HTR-8/SVneo (cell line): ENCODE data around the gene ITGB7.

Experiments used
- DNase-seq: peaks from one replicate; pipeline ENCODE4 v3.0.0; 2011; ENCODE audit warnings: low spot score, mixed read lengths; ENCODE audit not compliant: insufficient read length
- FAIRE-seq: peaks from 2 replicates; lab custom pipeline; 2011; peaks lifted over from hg19 to GRCh38; lab: Jason Lieb, UNC

Gene ITGB7

GRCh38 chr12:53201177-53201541 lies 5.9 kb downstream of the ITGB7 start:
- DNase-seq = no peak
- no peak for FAIRE-seq

- DNase-seq = no peak
- no peak for FAIRE-seq
These were observed 6.4 kb downstream of the ITGB7 start for GRCh38 chr12:53200458-53201176.

DNA sequence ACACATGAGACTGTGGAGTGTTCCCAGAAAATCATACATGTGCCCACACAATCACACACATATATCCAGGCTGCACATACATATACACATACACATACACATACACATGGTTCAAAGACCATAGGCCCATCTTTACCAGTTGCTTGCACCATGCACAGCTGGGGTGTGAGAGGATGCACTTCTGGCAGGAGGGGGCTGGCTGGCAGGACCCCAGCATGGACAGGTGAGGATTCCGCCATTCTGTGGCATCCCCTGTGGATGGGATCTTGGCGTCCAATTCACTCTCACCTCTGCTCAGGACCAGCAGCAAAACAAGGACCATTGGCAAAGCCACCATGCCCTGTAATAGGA lies 7.0 kb downstream of the ITGB7 start:
- no peak for DNase-seq
- FAIRE-seq = no peak

GRCh38 chr12:53199700-53200099 lies 7.4 kb downstream of the ITGB7 start:
- no peak for DNase-seq
- no peak for FAIRE-seq

DNA sequence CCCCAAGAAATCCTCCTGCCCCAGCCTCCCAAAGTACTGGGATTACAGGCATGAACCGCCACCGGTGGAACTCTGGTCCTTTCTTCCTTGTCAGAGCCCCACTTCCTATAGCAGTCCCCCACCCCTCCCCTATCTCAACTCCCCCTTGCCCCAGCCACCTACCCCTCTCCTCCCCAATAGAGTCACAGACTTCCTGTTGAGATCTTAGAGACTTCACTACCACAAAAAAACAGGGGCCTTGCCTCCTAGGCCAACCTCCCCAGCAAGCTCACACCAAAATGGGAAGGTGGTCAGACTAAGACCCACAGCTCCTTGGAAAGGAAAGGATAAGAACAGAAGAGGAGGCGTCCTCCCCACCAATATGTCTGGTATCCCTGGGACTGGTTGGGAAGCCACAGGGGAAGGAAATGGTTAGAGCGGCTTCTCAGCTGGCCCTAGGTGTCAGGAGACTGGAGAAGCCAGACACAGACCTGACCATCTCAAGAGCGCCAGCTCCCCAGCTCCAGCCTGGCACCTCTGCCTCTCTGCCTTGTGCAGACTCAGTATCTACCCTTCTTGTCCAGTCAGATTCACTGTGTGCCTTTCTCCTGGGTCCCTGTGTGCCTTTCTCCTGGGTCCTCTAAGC lies 8.5 kb downstream of the ITGB7 start:
- FAIRE-seq (no peak), DNase-seq (no peak)

GRCh38 chr12:53197011-53197640 lies 9.9 kb downstream of the ITGB7 start:
- DNase-seq (no peak), FAIRE-seq (no peak)

DNA sequence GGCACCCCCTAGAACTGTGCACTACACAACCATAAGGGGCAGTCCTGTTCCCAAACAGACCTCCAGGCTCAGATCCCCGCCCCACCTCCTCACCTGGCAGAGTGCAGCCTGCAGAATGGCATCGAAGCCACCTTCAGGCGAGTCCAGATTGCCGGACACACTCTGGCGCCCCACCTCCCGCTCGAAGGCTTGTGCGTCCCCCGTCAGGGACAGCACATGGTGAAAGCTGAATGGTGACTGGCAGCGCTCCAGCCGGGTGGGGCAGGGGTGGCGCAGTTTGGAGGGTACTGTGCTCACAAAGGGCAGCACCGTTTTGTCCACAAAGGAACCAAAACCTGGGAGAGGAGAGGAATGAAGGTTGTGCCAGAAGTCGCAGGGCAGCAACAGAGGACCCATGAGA lies 10.6 kb downstream of the ITGB7 start:
- FAIRE-seq (no peak), DNase-seq (no peak)

DNA sequence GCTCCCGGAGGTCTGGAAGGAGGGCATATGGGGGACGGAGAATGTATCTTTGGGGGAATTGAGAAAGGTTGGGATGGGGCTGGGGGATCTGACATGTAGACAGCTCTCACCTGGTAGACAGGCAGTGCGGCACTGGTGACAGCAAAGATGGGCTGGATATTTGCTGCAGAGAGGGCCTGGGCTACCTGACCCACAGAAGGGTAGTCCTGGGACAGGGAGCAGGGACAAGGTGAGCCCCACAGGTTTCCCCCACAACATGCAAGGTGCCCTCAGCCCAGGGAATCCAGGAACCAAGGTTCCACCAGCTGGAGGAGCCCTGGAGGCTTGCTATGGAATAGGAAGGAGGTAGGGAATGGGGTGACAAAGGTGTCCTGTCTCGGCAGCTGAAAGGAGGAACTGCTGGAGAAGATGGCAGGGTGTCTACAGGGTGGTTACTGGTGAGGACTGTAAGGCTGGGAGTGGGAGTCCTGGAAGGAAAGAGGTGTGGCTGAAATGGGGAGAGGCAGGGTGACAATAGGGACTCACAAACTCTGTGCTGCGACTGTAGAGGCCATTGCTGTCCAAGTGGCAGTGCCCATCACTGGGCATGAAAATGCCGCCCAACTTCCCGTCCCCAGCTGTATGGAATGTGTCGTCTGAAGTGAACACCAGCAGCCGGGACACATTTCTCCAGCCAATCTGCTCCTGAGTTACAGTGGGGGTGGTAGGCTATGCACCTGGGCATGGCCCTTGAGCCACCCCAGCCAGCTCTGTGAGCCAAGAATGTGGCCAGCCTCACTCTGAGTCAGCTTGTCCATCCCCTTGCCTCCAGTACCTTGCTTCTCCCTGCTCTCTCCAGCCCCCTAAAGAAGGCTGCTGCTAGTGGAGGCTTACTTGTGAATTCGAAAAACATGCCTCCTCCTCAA lies 11.3 kb downstream of the ITGB7 start:
- FAIRE-seq = no peak
- DNase-seq = no peak

GRCh38 chr12:53194973-53195372 lies 12.1 kb downstream of the ITGB7 start:
- DNase-seq (no peak), FAIRE-seq (no peak)

- no peak for FAIRE-seq
- no peak for DNase-seq
These were observed 12.9 kb downstream of the ITGB7 start for GRCh38 chr12:53193985-53194716.

DNA sequence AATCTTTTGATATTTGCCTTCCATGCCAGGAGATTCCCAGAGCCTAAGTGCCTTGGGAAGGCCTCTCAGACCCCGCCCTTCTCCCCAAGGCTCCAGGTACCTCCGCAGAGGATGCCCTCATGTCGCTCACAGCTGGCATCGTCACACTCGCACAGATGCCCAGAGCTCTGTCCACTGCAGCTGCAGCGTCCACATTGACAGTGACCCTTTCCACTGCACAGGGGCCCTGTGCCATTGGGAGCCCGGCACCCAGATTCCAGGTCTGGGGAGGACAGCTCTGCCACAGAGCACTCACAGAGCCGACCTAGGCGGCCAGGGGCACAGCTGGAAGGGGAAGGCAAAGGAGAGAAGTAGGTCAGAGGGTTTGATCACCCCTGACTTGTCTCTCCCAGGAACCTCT lies 14.0 kb downstream of the ITGB7 start:
- no peak for DNase-seq
- no peak for FAIRE-seq

- FAIRE-seq = no peak
- DNase-seq = no peak
These were observed 14.5 kb downstream of the ITGB7 start for GRCh38 chr12:53192531-53193021.

DNA sequence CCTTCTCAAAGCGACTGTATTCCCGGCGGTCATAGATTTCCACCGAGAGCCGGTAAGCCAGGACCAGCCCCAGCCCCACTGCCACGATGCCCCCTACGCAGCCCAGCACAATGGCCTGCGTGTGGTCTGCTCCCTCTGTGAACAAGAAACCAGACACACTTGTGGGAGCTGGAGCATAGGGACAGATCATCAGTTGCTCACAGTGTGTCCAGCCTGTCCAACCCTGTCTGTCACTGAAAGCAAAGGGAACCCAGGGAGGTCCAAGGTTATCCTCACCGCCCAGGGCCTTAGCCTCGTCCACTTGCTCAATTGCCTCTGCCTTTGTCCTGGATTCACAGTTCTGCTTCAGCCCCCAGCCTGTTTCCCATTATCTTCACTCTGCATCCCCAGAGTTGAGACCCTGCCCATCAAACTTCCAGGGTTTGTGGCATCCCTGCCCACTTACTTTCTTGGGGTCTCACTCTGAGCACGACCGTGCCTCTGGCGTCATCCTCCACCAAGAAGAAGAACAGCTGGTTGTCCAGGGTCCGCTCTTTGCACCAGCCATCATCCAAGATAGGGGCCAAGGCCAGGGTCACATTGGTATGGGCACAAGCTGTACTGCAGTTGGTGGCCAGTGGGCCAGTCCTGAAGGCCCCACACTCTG lies 15.0 kb downstream of the ITGB7 start:
- DNase-seq (no peak), FAIRE-seq (no peak)

GRCh38 chr12:53191096-53191884 lies 15.8 kb downstream of the ITGB7 start:
- FAIRE-seq (no peak), DNase-seq (no peak)

DNA sequence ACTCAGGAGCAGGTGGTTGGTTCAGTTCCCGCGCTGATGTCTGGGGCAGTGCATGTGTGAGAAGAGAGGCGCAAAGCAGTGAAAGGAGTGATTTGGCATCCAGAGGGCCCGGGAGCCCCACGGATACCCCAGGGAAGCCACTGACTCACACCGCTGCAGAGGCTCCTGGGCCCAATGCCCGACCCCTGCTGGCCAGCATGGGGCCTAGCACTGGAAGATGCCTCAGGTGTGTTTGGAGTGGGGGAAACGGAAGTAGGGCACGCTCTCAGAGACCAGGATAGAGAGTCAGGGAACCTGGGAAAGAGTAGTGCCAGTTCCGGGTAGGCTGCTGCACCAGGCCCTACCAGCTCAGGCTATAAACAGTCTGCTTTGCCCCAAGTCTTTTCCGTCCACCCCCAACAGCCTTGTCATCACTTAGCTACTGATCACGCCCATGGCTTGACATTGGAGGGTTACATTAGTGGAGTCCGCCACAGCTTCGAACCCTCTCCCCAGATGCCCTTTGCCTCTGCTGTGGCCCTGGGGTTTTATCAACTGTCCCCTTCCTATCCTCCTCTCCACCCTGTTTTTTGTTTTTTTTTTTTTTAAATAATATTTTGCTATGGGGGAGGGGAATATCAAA lies 16.8 kb downstream of the ITGB7 start:
- DNase-seq (peak; percentile 62), FAIRE-seq (peak; percentile 16)

GRCh38 chr12:53187145-53187899 lies 19.7 kb downstream of the ITGB7 start:
- FAIRE-seq = no peak
- no peak for DNase-seq

DNA sequence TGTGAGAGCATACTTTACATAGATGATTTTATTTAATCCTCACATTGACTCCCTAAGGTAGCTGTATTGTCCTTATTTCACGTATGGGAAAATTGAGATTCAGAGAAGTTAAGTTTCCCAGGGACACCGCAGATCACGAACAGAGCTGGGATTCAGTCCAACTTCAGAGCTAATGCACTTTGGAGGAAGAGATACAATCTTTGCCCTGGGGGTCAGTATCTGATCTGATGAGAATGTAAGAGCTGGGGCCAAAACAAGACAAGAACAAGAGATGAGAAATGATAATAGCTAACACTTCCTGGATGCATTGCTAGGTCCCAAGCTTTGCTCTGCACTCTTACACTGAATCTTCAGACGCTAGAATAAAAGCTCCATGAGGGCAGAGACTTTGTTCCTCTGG lies 20.3 kb downstream of the ITGB7 start:
- no peak for DNase-seq
- FAIRE-seq = no peak
